NCI-H524 (cell line): ENCODE measurements around the gene CDK12.
A peak's percentile ranks its signal among the peaks of the same experiment; 100 is the strongest.
"Not testable (repeated sequence)": the region's sequence is repeated elsewhere in the genome, so short reads cannot be mapped to it uniquely, and the experiment has no call there.

ENCODE experiments used
- DNase-seq, 2 experiments: peaks; one replicate each; lab custom pipeline; 2025; lab: John Stamatoyannopoulos, UW

The CDK12 gene

DNA sequence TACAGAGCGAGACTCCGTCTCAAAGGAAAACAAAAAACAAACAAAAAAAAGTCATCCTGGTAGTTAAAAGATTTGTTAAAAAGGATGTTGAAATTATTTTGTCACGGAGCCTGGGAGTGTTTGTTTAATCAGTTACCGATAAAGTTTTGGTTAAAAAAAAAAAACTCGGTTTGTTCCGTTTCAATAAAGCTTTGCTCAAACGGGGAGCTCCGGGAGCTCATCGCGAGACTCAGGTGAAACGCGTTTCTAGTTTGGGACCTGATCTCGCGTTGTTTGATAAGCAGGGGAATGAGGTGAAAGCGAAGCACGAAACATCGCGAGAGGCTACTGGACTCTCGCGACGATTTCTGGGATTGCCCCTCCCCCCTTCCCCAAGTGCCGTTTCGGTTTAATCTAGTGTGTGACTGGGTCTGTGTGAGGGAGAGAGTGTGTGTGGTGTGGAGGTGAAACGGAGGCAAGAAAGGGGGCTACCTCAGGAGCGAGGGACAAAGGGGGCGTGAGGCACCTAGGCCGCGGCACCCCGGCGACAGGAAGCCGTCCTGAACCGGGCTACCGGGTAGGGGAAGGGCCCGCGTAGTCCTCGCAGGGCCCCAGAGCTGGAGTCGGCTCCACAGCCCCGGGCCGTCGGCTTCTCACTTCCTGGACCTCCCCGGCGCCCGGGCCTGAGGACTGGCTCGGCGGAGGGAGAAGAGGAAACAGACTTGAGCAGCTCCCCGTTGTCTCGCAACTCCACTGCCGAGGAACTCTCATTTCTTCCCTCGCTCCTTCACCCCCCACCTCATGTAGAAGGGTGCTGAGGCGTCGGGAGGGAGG is at the start of gene CDK12:
Gene CDK12, plus strand, starts transcription at position 374 of the 813 bp plus-strand sequence. CDS start 586 bp downstream, outside the sequence.
- DNase-seq: peak; percentile 99 to 100

DNA sequence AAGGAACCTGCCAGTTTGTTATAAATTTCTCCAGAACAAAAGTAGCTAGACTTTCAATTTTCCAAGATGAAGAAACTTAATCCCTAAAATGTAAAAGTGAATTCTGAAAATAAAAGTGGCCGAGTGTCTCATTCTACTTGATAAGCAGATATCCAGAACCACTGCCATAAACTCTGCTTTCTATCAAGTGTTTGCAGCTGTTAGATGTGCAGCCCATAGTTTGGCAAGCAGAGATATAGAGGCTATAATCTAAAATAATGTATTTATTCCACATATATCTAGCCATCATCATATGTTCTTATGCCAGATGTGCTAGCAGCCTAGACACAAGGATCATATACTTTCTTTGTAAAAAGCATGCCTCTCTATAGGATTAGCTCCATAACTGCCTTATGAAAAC is 45.1 kb upstream of the CDK12 start:
- no peak for DNase-seq

DNA sequence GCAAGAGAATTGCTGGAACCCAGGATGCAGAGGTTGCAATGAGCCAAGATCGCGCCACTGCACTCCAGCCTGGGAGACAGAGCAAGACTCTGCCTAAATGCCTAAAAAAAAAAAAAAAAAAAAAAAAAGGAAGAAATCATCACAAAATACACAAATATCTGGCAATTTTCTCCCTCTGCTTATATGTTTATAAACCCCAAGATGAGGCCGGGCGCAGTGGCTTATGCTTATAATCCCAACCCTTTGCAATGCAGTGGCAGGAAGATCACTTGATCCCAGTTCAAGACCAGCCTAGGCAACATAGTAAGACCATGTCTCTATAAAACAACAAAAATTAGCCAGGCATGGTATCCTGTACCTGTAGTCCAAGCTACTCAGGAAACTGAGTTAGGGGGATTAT is 31.7 kb upstream of the CDK12 start:
- DNase-seq: no peak

DNA sequence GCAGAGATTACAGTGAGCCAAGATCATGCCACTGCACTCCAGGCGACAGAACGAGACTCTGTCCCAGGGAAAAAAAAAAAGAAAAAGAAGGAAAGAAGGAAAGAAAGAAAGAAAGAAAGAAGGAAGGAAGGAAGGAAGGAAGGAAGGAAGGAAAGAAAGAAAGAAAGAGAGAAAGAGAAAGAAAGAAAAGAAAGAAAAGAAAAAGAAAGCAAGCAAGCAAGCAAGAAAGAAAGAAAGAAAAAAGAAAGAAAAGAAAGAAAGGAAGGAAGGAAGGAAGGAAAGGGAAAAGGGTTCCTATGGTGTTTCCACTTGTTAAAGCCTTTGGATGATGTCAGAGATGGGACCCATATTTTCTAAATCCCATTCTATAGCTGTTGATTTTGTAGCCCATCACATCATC is 21.4 kb upstream of the CDK12 start:
- DNase-seq: not testable (repeated sequence)

DNA sequence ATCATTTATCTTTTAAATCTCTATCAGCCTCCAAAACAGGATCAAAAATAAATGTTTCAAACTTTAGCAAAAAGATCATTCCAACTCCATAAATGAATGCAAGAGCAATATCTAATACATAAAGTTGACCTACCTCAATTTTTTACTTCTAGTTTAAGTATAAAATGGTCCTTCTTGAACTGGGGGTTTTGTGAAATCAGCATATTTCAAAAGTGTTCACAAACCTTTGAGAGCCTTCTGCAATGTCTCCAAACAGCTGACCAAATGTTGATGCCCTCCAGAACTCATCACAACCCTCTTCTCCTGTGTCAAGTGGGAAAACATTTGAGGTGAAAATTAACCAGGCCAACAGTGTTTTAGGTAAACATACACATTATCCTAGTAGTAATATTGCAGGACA is 18.0 kb upstream of the CDK12 start:
- no peak for DNase-seq

DNA sequence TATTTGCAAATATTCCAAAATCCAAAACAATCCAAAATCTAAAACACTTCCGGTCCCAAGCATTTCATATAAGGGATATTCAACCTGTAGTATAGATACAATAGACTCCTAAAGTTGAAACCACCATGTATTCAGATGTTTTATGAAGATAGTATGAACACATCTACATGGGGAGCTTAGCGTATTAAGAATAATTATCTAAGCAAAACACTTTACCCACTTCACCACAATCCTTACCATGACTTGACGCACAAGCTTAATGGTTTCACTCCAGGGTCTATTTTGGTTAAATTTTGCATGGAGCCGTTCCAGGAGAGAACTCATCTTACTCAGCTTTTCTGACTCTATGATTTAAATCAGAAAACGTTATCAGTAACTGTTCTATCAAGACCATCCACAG is 13.7 kb upstream of the CDK12 start:
- no peak for DNase-seq

DNA sequence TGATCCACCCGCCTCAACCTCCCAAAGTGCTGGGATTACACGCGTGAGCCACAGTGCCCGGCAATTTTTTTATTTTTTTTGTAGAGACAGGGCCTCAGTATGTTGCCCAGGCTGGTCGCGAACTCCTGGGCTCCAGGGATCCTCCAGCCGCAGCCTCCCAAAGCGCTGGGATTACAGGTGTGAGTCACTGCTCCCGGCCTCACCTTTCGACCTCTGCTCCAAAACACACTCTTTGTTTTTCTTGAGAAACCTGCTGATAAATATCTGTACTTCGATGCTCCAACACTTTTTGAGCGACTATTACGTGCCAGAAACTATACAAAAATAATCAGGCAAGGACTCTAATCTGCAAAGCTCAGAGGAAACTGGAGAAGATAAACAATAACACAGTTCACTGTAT is 11.2 kb upstream of the CDK12 start:
- DNase-seq: no peak

DNA sequence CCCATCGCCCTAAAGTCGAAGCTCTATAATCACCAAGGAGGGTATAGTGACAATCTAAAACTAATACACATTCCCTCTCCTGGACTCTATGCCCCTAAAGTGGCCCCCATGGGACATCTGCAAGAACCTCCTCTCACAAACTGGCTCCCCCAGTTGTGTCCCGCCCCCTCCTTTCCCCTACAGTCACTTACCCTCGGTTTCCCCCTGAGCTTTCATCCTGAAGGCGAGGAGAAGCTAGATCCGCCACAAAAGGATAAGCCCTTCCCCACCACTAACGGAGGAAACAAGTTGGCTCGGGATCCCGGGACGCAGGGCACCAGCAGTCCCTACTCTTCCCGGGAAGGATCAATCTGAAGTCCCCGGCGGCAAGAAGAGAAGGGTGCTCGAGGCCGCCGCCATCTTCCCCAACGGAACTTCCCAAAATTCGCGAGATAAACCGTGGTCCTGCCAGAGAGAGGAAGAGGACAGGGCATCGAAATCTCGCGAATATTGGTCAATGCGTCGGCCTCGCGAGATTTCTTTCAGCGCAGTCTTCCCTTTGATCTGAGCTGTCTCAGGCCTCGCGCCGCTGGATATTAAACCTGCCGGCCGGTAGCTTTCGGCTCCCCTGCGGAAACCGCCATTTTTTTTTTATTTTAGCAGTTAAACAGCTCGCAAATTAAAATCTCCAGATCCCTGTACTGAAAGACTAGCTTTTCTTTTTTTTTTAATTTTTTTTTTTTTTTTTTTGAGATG is 10.3 kb upstream of the CDK12 start, which contains the start of gene MED1:
Gene MED1, minus strand, starts transcription at position 417 of the 735 bp plus-strand sequence. Its CDS starts 201 bp downstream, at position 216.
- DNase-seq: peak; percentile 99

DNA sequence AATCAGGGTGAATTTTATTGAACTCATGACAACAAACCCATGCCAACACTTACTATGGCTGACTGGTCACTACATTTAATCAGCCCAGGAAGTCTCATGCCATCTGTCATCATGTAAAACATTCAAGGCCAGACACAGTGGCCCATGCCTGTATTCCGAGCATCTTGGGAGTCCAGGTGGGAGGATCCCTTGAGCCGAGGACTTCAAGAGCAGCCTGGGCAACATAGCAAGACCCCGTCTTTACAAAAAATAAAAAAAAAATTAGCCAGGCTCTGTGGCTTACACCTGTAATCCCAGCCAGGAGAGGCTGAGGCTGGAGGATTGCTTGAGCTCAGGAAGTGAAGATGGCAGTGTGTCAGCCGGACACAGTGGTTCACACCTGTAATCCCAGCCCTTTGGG is 5.4 kb upstream of the CDK12 start:
- no peak for DNase-seq

DNA sequence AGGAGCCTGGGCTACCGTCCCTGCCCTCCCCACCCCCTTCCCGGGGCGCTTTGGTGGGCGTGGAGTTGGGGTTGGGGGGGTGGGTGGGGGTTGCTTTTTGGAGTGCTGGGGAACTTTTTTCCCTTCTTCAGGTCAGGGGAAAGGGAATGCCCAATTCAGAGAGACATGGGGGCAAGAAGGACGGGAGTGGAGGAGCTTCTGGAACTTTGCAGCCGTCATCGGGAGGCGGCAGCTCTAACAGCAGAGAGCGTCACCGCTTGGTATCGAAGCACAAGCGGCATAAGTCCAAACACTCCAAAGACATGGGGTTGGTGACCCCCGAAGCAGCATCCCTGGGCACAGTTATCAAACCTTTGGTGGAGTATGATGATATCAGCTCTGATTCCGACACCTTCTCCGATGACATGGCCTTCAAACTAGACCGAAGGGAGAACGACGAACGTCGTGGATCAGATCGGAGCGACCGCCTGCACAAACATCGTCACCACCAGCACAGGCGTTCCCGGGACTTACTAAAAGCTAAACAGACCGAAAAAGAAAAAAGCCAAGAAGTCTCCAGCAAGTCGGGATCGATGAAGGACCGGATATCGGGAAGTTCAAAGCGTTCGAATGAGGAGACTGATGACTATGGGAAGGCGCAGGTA is 762 bp downstream of the CDK12 start:
- DNase-seq: peak; percentile 25 to 48

DNA sequence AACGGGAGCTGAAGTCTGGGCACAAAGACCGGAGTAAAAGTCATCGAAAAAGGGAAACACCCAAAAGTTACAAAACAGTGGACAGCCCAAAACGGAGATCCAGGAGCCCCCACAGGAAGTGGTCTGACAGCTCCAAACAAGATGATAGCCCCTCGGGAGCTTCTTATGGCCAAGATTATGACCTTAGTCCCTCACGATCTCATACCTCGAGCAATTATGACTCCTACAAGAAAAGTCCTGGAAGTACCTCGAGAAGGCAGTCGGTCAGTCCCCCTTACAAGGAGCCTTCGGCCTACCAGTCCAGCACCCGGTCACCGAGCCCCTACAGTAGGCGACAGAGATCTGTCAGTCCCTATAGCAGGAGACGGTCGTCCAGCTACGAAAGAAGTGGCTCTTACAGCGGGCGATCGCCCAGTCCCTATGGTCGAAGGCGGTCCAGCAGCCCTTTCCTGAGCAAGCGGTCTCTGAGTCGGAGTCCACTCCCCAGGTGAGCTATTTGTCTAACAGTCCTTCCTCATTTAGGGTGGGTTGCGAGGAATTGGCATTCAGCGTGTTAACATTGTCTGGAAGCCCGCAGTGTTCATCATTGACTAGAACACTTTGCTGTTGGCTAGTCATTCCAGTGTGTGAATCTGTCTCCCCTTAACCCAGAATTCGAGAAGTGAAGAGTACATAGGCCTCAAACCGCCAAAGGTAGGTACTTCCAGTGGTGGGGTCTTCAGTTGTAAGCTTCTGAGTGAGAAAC is 1.5 kb downstream of the CDK12 start:
- peak in 1 of 2 experiments; percentile 27 for DNase-seq

DNA sequence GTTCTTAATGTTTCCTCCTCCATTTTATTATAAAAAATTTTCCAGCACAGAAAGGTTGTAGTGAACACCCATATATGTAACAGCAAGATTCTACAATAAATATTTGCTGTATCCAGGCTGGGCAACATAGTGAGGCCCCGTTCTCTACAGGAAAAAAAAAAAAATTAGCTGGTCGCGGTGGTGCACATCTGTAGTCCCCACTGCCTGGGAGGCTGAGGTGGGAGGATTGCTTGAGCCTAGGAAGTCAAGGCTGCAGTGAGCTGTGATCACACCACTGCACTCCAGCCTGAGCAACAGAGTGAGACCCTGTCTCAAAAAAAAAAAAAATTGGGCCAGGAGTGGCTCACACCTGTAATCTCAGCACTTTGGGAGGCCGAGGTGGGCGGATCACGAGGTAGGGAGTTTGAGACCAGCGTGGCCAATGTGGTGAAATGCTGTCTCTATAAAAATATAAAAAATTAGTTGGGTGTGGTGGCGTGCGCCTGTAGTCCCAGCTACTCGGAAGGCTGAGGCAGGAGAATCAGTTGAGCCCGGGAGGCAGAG is 3.4 kb downstream of the CDK12 start:
- DNase-seq: not testable (repeated sequence)

DNA sequence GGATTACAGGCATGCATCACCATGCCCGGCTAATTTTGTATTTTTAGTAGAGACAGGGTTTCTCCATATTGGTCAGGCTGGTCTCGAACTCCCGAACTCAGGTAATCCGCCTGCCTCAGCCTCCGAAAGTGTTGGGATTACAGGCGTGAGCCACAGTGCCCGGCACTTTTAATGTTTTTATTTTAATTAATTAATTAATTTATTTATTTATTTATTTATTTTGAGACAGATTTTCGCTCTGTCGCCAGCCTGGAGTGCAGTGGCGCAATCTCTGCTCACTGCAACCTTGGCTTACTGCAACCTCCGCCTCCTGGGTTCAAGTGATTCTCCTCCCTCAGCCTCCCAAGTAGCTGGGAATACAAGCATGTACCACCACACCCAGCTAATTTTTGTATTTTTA is 7.3 kb downstream of the CDK12 start:
- not testable (repeated sequence) for DNase-seq

DNA sequence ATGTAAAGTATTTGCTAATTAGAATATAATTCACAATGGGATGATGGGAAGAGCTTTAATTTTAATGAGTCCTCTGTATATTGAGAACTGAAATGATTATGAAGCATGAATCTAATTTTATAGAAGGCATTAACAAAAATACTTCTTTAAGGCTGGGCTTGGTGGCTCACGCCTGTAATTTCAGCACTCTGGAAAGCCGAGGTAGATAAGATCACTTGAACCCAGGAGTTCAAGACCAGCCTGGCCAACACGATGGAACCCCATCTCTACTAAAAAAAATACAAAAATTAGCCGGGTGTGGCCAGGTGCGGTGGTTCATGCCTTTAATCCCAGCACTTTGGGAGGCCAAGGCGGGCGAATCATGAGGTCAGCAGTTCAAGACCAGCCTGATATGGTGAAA is 12.0 kb downstream of the CDK12 start:
- no peak for DNase-seq

DNA sequence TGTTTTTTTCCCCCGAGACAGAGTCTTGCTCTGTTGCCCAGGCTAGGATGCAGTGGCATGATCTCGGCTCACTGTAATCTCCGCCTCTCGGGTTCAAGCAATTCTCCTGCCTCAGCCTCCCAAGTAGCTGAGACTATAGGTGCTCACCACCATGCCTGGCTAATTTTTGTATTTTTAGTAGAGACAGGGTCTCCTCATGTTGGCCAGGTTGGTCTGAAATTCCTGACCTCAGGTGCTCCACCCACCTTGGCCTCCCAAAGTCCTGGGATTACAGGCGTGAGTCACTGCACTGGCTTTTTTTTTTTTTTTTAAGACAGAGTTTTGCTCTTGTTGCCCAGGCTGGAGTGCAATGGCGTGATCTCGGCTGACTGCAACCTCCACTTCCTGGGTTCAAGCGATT is 18.3 kb downstream of the CDK12 start:
- DNase-seq: not testable (repeated sequence)

DNA sequence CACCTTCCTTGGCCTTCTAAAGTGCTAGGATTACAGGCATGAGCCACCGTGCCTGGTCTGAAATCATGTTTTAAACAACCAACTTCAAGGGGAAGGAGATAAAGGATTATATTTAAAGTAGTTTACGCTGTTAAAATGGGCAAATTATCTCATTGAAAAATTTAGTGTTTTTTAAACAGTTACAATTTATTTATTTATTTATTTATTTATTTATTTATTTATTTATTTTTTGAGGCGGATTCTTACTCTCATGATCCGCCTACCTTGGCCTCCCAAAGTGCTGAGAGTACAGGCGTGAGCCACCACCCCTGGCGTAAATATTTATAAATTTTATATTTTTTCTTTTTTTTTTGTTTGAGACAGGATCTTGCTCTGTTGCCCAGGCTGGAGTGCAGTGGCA is 22.2 kb downstream of the CDK12 start:
- DNase-seq: no peak

DNA sequence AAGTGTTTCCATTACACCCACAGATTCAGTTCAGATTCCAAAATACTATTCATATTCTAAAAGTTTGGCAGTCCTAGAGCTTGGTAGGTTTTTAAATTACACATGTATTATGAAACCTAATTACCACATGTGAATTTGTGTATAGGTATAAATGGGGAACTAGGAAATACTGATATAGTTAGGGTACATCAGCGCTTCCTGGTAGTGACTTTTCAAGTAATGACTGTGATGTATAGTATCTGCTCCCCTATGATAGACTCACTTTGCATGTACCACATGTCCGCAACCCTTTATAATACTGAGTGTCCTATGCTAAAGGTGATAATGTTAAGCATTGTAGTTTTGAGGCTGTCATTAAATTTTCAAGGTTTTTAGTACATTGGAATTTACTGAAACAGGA is 22.9 kb downstream of the CDK12 start:
- DNase-seq: no peak

DNA sequence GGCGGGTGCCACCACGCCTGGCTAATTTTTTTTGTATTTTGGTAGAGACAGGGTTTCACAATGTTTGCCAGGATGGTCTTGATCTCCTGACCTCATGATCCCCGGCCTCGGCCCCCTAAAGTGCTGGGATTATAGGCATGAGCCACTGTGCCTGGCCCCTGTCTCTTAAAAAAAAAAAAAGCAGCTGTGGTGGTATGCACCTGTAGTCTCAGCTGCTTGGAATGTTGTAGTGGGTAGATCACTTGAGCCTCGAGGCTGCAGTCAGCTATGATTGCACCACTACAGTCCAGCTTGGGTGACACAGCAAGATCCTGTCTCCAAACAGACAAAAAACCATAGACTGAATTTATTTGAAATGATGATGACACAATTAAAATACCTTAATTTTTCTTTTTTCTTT is 24.3 kb downstream of the CDK12 start:
- DNase-seq: no peak

DNA sequence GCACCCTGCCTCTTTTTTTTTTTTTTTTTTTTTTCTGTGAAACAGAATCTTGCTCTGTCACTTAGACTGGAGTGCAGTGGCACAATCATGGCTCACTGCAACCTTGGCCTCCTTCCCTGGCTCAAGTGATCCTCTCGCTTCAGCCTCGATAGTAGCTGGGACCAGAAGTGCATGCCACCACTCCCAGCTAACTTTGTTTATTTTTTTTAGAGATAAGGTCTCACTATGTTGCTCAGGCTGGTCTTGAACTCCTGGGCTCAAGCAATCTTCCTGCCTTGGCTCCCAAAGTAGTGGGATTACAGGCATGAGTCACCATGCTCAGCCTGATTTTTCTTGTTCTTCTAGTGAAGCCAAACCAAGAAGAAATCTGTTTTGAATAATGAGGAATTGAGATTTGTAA is 25.0 kb downstream of the CDK12 start:
- DNase-seq: no peak

DNA sequence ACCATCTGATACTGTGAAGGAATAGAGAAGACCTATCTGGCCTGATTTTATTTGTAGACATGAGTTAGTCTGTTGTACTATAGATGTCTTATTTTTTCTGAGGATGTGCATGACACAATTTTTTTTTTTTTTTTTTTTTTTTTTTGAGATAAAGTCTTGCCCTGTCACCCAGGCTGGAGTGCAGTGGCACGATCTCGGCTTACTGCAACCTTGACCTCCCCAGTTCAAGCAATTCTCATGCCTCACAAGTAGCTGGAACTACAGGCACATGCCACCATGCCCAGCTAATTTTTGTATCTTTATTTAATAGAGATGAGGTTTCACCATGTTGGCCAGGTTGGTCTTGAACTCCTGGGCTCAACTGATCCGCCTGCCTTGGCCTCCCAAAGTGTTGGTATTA is 26.2 kb downstream of the CDK12 start:
- DNase-seq: not testable (repeated sequence)

DNA sequence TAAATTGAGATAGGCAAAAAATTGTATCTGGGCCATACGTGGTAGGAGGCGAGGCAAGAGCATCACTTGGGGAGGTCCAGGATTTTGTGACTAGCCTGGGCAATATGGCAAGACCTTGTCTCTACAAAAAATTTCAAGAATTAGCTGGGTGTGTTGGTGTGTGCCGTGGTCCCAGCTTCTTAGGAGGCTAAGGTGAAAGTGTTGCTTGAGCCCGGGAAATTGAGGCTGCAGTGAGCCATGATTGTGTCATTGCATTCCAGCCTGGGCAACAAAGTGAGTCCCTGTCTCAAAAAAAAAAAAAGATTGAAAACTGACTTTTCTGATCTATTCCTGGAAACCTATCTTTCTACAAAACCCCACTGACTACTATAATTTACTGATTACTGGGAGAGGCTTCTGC is 26.7 kb downstream of the CDK12 start:
- DNase-seq: no peak

DNA sequence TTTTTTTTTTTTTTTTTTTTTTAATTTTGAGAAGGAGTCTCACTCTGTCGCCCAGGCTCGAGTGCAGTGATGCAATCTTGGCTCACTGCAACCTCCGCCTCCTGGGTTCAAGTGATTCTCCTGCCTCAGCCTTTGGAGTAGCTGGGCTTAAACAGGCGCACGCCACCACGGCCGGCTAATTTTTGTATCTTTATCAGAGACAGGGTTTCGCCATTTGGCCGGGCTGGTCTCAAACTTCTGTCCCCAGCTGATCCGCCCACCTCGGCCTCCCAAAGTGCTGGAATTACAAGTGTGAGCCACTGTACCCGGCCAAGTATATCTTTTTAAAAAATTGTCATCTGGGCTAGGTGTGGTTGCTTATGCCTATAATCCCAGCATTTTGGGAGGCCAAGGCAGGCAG is 35.6 kb downstream of the CDK12 start:
- not testable (repeated sequence) for DNase-seq
